ENCODE measurements around the gene INPP5D.
A peak's percentile ranks its signal among the peaks of the same experiment; 100 is the strongest.
"Not testable (repeated sequence)": the region's sequence is repeated elsewhere in the genome, so short reads cannot be mapped to it uniquely, and the experiment has no call there.

The INPP5D gene

GRCh38 chr2:233056961-233057605 lies 3.1 kb upstream of the INPP5D start:
- DNase-seq, result no peak

GRCh38 chr2:233058717-233059546 lies 1.2 kb upstream of the INPP5D start:
- no peak for DNase-seq

GRCh38 chr2:233059547-233059796 lies 670 bp upstream of the INPP5D start:
- DNase-seq, result no peak

GRCh38 chr2:233060501-233060979 lies 398 bp downstream of the INPP5D start:
- no peak for DNase-seq

GRCh38 chr2:233060980-233061590 lies 943 bp downstream of the INPP5D start:
- peak; percentile 33 to 44 for DNase-seq

GRCh38 chr2:233061591-233062450 lies 1.7 kb downstream of the INPP5D start:
- DNase-seq, result peak; percentile 26 to 49

- no peak for DNase-seq
These were observed 2.3 kb downstream of the INPP5D start for GRCh38 chr2:233062451-233062850.

- DNase-seq, result no peak
These were observed 2.8 kb downstream of the INPP5D start for GRCh38 chr2:233062946-233063268.

- DNase-seq, result peak in 1 of 2 donors; percentile 26
These were observed 3.3 kb downstream of the INPP5D start for GRCh38 chr2:233063269-233063975.

GRCh38 chr2:233063976-233064411 lies 3.9 kb downstream of the INPP5D start:
- no peak for DNase-seq

- DNase-seq, result no peak
These were observed 4.5 kb downstream of the INPP5D start for GRCh38 chr2:233064530-233065199.

- not testable (repeated sequence) for DNase-seq
These were observed 5.1 kb downstream of the INPP5D start for GRCh38 chr2:233065200-233065589.

GRCh38 chr2:233065954-233066470 lies 5.9 kb downstream of the INPP5D start:
- DNase-seq, result no peak

- DNase-seq, result no peak
These were observed 8.7 kb downstream of the INPP5D start for GRCh38 chr2:233068762-233069418.

- no peak for DNase-seq
These were observed 12.7 kb downstream of the INPP5D start for GRCh38 chr2:233072838-233073237.

- no peak for DNase-seq
These were observed 14.0 kb downstream of the INPP5D start for GRCh38 chr2:233074106-233074505.

GRCh38 chr2:233075141-233075965 lies 15.2 kb downstream of the INPP5D start:
- DNase-seq, result no peak

- DNase-seq, result peak; percentile 50 to 57
These were observed 15.8 kb downstream of the INPP5D start for GRCh38 chr2:233075966-233076339.

- peak in 1 of 2 donors; percentile 72 for DNase-seq
These were observed 16.6 kb downstream of the INPP5D start for GRCh38 chr2:233076749-233077148.

- peak; percentile 29 to 56 for DNase-seq
These were observed 19.3 kb downstream of the INPP5D start for GRCh38 chr2:233079473-233079877.

Measured in CD4-positive, alpha-beta T cell treated with Interferon alpha-2 for 1 hour (primary cell).